Activated CD4-positive, alpha-beta T cell treated with anti-CD3 and anti-CD28 coated beads for 36 hours (primary cell): Measurements from ENCODE around the gene MED9. TPM values are rescaled to one million over a fixed set of nuclear protein-coding genes. Genes with fewer than 3 reads are reported as not detected.

Experiments
- ATAC-seq: fragments of 200-7000 bp; cut with Tn5 transposase; one replicate; pipeline ENCODE4 v1.10.0; 2021; ENCODE audit warnings: mild to moderate bottlenecking, moderate library complexity
- CTCF ChIA-PET: fragments of 350-600 bp; sonication (Branson Sonifier 250); formaldehyde crosslinking; loops from one replicate; lab custom pipeline; 2021; ENCODE audit warnings: antibody characterized with exemption; lab: Charles Lee
- POLR2A ChIA-PET: fragments of 350-600 bp; sonication (Branson Sonifier 250); formaldehyde crosslinking; loops from one replicate; lab custom pipeline; 2021; ENCODE audit warnings: antibody characterized with exemption, inconsistent platforms; lab: Charles Lee
- DNase-seq: peaks from one replicate; pipeline ENCODE4 v3.0.0-alpha.2; 2020
- H3K27ac Mint-ChIP-seq: one replicate; pipeline ENCODE4 v1.8.0; 2021; ENCODE audit warnings: mixed read lengths
- H3K27me3 Mint-ChIP-seq: one replicate; pipeline ENCODE4 v1.8.0; 2021; ENCODE audit warnings: mixed read lengths
- H3K36me3 Mint-ChIP-seq: one replicate; pipeline ENCODE4 v1.8.0; 2021; ENCODE audit warnings: low read depth, mixed read lengths
- H3K4me1 Mint-ChIP-seq: one replicate; pipeline ENCODE4 v1.8.0; 2021; ENCODE audit warnings: mixed read lengths
- H3K4me3 Mint-ChIP-seq: one replicate; pipeline ENCODE4 v1.8.0; 2021; ENCODE audit warnings: mild to moderate bottlenecking, moderate library complexity, mixed read lengths
- H3K9me3 Mint-ChIP-seq: one replicate; pipeline ENCODE4 v1.8.0; 2021; ENCODE audit warnings: low read depth, mixed read lengths
- intact Hi-C, 2 experiments: fragments of 100-400 bp; cut with DNase I in 1 of 2; cut with micrococcal nuclease in 1 of 2; formaldehyde crosslinking; loops; one replicate each; pipeline versions ENCODE4 v1.14.2 to v1.15.1; 2022 to 2024; cut with DNase I, micrococcal nuclease
- total RNA-seq, 2 experiments: library from RNA; stranded (reverse); gene quantifications; one replicate each; pipeline ENCODE4 v1.2.3, GENCODE V29; 2021

Gene MED9
- total RNA-seq, 2 experiments from 2014 or later: 12.2 to 14.3 TPM

DNA sequence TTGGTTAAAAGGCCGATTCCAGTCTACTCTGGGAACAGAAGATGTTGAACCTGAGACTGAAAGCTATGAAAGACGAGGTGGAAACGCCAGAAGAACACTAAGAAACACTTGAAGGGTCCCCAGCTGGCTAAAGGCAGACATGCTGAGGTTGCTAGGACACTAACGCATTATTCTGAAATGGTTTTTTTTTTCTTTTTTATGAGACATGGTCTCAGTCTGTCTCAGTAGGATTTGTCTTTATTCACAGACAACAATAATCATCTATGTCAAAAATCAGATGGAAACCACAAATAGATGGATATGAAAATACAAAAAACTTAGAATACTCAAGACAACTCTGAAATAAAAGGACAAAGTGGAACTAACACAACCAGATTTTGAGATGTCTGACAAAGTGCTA is 54.4 kb downstream of the MED9 start:
- Mint-ChIP-seq H3K4me1 (no peaks in the 10 kb centered on the region), H3K4me3 (no peak overlapping the region), H3K27ac (no peak overlapping the region), H3K9me3 (no peaks in the 10 kb centered on the region), H3K27me3 (no peaks in the 10 kb centered on the region), H3K36me3 (no peaks in the 10 kb centered on the region)
- DNase-seq: no peak
- ATAC-seq: no peak
- ChIA-PET POLR2A (no interaction called here), CTCF (interaction anchor here (0.7 to 1.2 kb wide), 2 partner anchors 27 to 98 kb away, joined by 3 to 6 read pairs; no protein-coding TSS in a partner anchor)
- intact Hi-C loops: no loop called here

DNA sequence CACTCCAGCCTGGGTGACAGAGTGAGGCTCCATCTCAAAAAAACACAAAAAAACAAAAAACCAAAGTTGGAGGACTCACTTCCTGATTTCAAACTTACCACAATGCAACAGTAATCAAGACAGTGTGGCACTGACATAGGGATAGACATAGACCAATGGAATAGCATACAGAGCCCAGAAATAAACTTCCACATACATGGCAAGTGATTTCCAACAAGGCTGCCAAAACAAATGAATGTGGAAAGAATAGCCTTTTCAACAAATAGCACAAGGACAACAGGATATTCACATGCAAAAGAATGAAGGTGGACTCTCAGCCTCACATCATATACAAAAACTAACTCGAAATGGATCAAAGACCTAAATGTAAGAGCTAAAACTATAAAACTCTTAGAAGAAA is 56.2 kb downstream of the MED9 start:
- no peaks in the 10 kb centered on the region for H3K9me3 Mint-ChIP-seq
- no peaks in the 10 kb centered on the region for H3K4me1 Mint-ChIP-seq
- CTCF ChIA-PET: no interaction called here
- POLR2A ChIA-PET: no interaction called here
- DNase-seq (no peak), ATAC-seq (no peak)
- no peaks in the 10 kb centered on the region for H3K36me3 Mint-ChIP-seq
- intact Hi-C loops: no loop called here
- H3K27ac Mint-ChIP-seq: no peak overlapping the region
- no peaks in the 10 kb centered on the region for H3K27me3 Mint-ChIP-seq
- no peak overlapping the region for H3K4me3 Mint-ChIP-seq

DNA sequence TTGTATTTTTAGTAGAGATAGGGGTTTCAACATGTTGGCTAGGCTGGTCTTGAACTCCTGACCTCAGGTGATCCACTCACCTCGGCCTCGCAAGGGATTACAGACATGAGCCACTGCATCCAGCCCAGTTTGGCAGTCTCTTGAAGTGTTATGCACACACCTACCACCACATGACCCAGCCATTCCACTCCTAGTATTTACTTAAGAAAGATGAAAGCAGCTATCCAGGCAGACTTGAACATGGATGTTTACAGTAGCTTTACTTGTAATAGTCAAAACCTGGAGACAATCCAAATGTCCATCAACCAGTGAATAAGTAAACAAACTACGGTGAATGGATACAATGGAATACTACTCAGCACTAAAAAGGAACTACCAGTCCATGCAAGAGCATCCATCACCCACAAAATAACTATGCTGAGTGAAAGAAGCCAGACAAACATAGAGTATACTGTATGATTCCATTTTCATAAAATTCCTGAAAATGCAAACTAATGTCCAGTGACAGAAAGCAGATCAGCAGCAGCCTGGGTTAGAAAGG is 57.2 kb downstream of the MED9 start:
- CTCF ChIA-PET: no interaction called here
- no peak for ATAC-seq
- Mint-ChIP-seq H3K9me3 (no peaks in the 10 kb centered on the region), H3K27ac (no peak overlapping the region), H3K36me3 (no peaks in the 10 kb centered on the region), H3K4me3 (no peak overlapping the region), H3K4me1 (no peaks in the 10 kb centered on the region), H3K27me3 (no peaks in the 10 kb centered on the region)
- POLR2A ChIA-PET: no interaction called here
- DNase-seq: no peak
- intact Hi-C loops: no loop called here

DNA sequence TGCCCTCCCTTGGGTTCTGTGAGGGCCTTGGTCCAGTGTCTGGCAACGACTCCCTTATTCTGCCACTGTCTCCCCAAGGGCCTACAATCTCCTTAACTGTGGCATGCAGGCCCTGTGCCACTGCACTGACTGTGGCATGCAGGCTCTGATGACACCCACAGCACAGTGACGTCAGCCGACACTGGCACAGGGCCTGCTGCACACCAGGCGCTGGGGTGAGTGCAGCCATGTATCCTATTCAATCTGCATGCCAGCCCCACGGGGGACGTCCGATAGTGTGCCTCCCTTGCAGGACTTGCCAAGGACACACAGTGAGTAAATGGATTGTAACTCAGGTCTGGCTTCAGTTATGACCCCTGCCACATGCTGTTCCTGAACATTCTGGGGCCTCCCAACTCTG is 59.2 kb downstream of the MED9 start:
- no peak overlapping the region for H3K27ac Mint-ChIP-seq
- H3K9me3 Mint-ChIP-seq: no peaks in the 10 kb centered on the region
- ChIA-PET POLR2A (no interaction called here), CTCF (interaction anchor here (0.7 kb wide), 1 partner anchor 39 kb away, joined by 3 read pairs; no protein-coding TSS in a partner anchor)
- ATAC-seq (no peak), DNase-seq (no peak)
- no peaks in the 10 kb centered on the region for H3K36me3 Mint-ChIP-seq
- H3K4me1 Mint-ChIP-seq: no peaks in the 10 kb centered on the region
- intact Hi-C loops: no loop called here
- no peaks in the 10 kb centered on the region for H3K27me3 Mint-ChIP-seq
- H3K4me3 Mint-ChIP-seq: no peak overlapping the region

DNA sequence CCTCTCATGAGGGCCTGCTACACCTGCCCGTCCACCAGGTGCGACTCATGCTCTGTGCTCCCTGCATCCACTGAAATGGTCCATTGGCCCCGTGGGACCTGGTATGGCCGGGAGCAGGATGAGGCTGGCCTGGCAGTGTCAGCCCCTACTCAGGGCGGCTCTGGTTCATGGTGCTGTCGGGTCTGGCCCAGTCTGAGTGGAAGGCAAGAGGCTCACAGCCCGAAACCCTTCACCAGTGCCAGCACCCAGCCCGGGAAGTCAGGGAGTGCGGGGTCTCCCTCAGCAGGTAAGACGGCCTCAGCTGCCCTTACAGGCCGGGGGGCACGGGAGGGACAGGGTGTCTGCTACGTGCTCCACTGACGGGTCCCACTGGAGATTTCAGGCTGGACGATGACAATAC is 59.9 kb downstream of the MED9 start:
- POLR2A ChIA-PET: no interaction called here
- CTCF ChIA-PET: no interaction called here
- Mint-ChIP-seq H3K9me3 (no peaks in the 10 kb centered on the region), H3K4me3 (no peak overlapping the region), H3K27ac (no peak overlapping the region), H3K27me3 (no peaks in the 10 kb centered on the region), H3K4me1 (no peaks in the 10 kb centered on the region), H3K36me3 (no peaks in the 10 kb centered on the region)
- ATAC-seq (no peak), DNase-seq (no peak)
- intact Hi-C loops: no loop called here

DNA sequence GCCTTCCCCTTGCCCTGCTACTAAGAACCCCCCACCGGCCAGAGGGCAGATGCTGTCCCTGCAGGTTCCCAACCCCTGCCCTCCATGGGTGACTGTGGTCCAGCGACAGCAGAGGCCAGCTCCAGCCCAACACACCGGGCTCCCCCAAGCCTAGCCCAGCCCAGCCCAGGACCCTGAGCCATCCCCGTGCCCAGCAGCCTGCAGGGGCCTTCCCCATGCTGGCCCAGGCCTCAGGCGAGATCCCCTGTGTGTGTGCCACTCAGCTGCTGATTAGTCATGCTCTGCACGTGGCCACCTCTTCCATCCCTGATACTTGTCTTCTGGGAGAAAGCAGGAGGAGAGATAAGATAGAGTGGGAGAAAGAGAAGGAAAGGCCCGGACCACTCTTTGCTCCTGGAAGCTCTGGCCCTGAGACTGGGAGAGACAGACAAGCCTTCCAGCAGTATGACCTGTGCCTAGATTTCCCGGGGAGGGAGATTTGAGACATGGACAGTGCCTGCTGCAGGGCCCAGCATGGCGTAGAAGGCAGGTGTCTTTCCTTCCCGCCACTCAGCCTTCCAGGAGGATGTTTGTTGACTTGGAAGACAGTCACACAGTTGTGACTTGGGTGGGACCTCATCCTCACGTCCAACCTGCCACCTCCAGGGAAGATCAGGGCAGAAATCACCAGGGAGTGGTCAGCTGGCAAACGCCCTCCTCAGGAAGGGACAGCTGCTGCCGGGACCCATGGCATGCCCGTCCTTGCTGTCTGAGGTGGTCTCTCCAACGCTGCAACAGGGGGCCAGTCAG is 60.7 kb downstream of the MED9 start:
- Mint-ChIP-seq H3K9me3 (no peaks in the 10 kb centered on the region), H3K4me3 (no peak overlapping the region), H3K27me3 (no peaks in the 10 kb centered on the region), H3K36me3 (no peaks in the 10 kb centered on the region), H3K4me1 (no peaks in the 10 kb centered on the region), H3K27ac (no peak overlapping the region)
- CTCF ChIA-PET: no interaction called here
- ATAC-seq (no peak), DNase-seq (no peak)
- intact Hi-C loops: no loop called here
- POLR2A ChIA-PET: interaction anchor here (0.6 kb wide), 1 partner anchor 511 kb away, joined by 3 read pairs; no protein-coding TSS in a partner anchor

DNA sequence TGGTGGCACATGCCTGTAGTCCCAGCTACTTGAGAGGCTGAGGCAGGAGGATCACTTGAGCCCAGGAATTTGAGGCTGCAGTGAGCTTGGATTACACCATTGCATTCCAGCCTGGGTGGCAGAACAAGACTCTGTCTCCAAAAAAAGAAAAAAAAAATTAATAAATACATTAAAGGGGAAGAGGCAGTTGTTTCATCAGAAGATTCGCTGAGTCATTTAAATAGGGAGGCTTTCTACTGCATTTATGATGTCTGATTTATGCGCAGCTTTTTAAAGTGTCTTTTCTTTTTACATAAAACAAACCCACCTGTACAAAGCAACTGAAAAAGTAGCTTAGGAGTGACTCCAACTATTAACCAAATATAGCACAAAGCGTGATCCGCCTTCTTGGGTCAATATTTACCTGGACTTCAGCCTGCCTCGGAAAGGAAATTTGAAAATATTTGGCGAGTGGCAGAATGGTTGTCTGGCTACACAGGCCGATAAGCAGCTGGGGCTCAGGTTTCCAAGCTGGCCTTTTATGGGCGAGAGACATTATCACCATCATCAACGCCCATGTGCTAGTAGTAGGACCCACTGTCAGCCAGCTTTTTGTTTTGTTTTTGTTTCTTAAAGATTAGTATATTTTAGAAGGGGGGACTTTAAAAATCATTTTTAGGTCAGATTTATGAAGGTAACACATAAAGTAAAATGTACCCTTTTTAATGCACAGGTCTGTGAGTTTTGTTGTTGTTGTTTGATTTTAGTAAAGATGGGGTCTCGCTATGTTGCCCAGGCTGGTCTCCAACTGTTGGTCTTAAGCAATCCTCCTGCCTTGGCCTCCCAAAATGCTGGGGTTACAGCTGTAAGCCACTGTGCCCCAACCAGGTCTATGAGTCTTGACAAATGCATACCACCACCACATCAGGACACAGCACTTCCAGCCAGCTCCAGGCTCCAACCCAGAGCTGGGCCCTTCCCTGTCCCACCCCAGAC is 61.9 kb downstream of the MED9 start:
- Mint-ChIP-seq H3K4me1 (no peaks in the 10 kb centered on the region), H3K27ac (no peak overlapping the region), H3K9me3 (no peaks in the 10 kb centered on the region), H3K4me3 (no peak overlapping the region), H3K36me3 (no peaks in the 10 kb centered on the region), H3K27me3 (no peaks in the 10 kb centered on the region)
- ChIA-PET CTCF (no interaction called here), POLR2A (interaction anchor here (0.6 kb wide), 1 partner anchor 512 kb away, joined by 3 read pairs; no protein-coding TSS in a partner anchor)
- DNase-seq (no peak), ATAC-seq (no peak)
- intact Hi-C loops: no loop called here

DNA sequence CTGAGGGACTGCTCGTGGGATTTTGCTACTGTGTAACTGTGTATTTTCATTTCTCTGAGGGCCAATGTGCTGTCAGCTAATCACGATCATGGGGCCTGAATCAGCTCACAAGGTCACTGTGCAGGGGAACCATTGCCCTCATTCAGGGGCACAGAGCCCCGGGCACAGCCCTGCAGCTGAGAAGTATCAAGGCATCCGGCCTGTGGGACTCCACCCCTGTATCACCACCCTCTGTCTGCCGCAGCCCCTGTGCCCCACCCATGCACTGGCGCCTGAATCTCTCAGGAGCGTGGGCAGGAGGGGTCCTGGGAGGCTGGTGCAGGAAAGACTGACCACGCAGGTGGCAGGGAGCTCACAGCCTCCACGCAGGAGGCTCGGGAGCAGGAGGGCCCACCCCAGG is 62.8 kb downstream of the MED9 start:
- H3K27me3 Mint-ChIP-seq: no peaks in the 10 kb centered on the region
- ChIA-PET POLR2A (no interaction called here), CTCF (no interaction called here)
- intact Hi-C loops: no loop called here
- H3K4me1 Mint-ChIP-seq: no peaks in the 10 kb centered on the region
- no peak overlapping the region for H3K4me3 Mint-ChIP-seq
- no peak for DNase-seq
- no peaks in the 10 kb centered on the region for H3K9me3 Mint-ChIP-seq
- H3K27ac Mint-ChIP-seq: no peak overlapping the region
- H3K36me3 Mint-ChIP-seq: no peaks in the 10 kb centered on the region
- no peak for ATAC-seq

DNA sequence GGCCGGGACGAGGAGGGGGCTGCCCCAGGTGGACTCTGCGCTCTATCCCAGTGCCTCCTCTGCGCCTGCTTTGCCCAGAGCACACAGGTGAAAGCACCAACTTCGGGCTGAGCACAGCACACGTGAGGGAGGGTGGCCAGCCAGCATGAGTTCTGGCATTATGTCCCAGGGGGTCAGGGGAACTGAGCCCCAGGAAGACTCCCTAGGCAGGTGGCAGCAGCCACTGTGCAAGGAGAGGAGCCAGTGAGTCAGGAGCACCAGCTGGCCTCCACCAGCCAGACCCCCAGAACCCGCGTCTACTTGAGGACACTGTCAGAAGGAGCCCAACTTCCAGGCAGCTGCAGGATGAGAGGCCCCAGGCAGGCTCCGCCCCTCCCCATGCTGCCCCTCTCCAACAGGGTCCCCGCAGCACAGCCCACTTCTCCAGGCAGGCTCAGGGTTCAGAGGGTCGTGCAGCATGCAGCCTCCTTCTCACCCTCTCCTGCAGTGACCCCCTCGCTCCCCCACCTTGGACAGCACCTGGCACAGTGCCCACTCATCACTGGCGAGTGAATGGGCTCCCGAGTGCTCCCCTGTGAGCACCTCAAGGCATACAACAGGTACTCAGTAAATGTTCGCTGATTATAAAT is 63.6 kb downstream of the MED9 start:
- intact Hi-C loops: no loop called here
- Mint-ChIP-seq H3K36me3 (no peaks in the 10 kb centered on the region), H3K4me1 (no peaks in the 10 kb centered on the region), H3K27ac (no peak overlapping the region), H3K9me3 (no peaks in the 10 kb centered on the region), H3K27me3 (no peaks in the 10 kb centered on the region), H3K4me3 (no peak overlapping the region)
- DNase-seq (no peak), ATAC-seq (no peak)
- ChIA-PET POLR2A (no interaction called here), CTCF (no interaction called here)

DNA sequence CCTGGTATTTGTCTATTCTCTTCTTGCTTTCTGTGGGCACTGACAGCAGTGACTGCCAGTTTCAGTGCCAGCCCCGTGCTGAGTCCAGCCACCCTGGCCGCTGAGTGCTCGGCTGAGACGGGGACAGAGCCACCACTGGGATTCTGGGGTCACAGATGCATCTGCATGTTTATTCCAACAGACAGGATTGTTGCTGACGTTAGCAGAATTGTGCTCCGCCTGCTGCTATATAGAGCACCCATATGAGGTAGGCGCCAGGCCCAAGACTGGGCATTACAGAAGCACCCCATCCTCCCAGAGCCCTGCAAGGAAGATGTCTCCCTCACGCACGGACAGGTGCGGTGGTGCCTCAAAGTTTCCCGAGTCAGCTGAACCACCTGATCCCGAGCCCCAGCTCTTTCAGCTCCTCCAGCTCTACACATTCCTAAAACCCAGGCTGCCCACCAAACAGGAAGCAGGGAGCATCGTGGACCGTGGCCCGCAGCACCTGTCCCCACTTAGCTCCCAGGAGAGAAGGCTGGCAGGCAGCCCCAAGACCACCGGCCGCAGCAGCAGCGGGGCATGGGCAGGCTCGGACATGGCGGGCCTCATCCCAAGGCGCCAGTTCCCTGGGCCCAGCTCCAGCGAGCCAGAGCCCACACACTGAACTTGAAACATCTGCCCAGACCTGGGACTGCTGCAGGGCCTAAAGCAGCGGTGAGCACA is 64.3 kb downstream of the MED9 start:
- intact Hi-C loops: no loop called here
- H3K4me3 Mint-ChIP-seq: no peak overlapping the region
- ATAC-seq: no peak
- CTCF ChIA-PET: no interaction called here
- DNase-seq: no peak
- H3K27me3 Mint-ChIP-seq: no peaks in the 10 kb centered on the region
- no peaks in the 10 kb centered on the region for H3K36me3 Mint-ChIP-seq
- POLR2A ChIA-PET: no interaction called here
- H3K9me3 Mint-ChIP-seq: no peaks in the 10 kb centered on the region
- no peak overlapping the region for H3K27ac Mint-ChIP-seq
- no peaks in the 10 kb centered on the region for H3K4me1 Mint-ChIP-seq

DNA sequence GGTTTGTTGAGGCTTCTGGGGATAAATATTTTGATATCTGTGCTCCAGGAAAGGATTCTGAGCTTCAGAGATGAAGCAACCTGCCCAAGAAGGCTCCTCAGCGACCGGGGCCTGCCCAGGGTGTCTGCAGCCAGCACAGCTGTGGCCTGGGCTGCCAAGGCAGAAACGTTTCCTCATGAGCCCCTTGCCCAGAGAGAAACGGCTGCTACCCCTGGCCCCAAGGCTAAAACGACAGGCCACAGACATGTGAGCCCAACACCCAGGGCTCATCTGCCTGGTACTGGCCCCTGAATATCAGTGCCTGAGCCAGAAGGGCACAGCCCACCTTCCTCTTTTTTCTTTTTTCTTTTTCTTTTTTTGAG is 64.8 kb downstream of the MED9 start:
- CTCF ChIA-PET: no interaction called here
- no peak overlapping the region for H3K27ac Mint-ChIP-seq
- POLR2A ChIA-PET: no interaction called here
- H3K27me3 Mint-ChIP-seq: no peaks in the 10 kb centered on the region
- intact Hi-C loops: no loop called here
- DNase-seq (no peak), ATAC-seq (no peak)
- no peak overlapping the region for H3K4me3 Mint-ChIP-seq
- H3K9me3 Mint-ChIP-seq: no peaks in the 10 kb centered on the region
- no peaks in the 10 kb centered on the region for H3K4me1 Mint-ChIP-seq
- H3K36me3 Mint-ChIP-seq: no peaks in the 10 kb centered on the region
